ENCODE data around the gene PTPN1.

Gene PTPN1

DNA sequence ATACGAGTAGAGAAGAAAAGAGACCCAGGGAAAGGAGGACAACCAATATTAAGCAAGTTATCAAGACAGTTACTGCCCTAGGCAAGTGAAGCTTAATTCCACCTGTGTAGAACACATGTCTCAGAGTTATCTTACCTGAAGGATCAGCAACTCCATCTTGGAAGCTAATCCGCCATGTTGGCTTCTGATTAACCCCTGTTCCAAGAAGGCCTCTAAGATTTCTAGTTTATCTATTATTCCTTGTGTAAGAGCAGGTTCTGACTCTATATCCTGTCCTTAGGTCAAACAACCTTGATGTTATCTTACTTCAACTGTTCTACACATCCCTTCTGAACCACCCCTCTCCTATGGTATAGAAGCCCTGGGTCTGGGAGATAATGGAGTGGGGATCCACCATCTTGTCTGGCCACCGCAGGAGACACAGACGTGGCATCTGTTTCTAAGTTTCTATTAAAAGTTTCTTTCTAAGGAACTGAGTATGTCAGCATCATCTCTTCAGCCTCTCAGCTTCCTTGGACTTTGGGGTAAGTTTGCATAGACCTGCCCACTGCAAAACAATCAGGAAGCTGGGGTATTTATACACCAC lies 27.7 kb upstream of the PTPN1 start:
- DNase-seq (ENCODE audit: low read depth), result no peak
- H3K4me3 ChIP-seq (replicated peaks; ENCODE audit: low read depth, low read length), result no peak overlapping the region
- TF ChIP-seq, protein P1, sequence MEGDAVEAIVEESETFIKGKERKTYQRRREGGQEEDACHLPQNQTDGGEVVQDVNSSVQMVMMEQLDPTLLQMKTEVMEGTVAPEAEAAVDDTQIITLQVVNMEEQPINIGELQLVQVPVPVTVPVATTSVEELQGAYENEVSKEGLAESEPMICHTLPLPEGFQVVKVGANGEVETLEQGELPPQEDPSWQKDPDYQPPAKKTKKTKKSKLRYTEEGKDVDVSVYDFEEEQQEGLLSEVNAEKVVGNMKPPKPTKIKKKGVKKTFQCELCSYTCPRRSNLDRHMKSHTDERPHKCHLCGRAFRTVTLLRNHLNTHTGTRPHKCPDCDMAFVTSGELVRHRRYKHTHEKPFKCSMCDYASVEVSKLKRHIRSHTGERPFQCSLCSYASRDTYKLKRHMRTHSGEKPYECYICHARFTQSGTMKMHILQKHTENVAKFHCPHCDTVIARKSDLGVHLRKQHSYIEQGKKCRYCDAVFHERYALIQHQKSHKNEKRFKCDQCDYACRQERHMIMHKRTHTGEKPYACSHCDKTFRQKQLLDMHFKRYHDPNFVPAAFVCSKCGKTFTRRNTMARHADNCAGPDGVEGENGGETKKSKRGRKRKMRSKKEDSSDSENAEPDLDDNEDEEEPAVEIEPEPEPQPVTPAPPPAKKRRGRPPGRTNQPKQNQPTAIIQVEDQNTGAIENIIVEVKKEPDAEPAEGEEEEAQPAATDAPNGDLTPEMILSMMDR (IDR thresholded peaks at IDR 0.05; ENCODE audit: low read length, missing control alignments), result no peak

DNA sequence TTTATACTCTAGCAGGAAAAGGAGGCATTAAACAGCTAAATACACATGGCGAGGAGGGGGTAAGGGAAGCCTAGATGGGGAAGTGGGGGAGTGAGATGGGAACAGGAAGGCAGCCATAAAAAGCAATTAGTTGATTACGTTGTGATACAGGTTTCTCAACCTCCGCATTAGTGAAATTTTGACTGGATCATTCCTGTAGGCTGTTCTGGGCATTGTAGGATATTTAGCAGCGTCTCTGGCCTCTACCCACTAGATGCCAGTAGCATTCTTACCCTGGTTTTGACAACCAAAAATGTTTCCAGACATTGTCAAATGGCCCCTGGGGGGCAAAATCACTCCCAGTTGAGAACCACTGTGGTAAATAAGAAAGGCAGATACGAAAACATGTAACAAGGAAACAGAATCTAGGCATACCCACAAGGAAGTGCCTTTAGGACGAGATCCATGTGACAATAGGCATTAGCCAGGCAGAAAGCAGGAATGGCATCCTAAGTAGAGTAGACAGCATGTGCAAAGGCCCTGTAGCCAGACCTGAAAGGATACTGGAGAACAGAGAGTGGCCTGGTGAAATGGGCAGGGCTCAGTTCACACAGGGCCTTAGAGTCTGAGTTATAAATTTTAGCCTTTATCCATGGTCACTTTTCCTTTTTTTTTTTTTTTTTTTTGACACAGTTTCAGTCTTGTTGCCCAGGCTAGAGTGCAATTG lies 25.8 kb upstream of the PTPN1 start:
- TF ChIP-seq, protein P1 (IDR thresholded peaks at IDR 0.05; ENCODE audit: low read length, missing control alignments), result no peak
- DNase-seq (ENCODE audit: low read depth), result no peak
- H3K4me3 ChIP-seq (replicated peaks; ENCODE audit: low read depth, low read length), result peak overlapping the region; percentile 39

DNA sequence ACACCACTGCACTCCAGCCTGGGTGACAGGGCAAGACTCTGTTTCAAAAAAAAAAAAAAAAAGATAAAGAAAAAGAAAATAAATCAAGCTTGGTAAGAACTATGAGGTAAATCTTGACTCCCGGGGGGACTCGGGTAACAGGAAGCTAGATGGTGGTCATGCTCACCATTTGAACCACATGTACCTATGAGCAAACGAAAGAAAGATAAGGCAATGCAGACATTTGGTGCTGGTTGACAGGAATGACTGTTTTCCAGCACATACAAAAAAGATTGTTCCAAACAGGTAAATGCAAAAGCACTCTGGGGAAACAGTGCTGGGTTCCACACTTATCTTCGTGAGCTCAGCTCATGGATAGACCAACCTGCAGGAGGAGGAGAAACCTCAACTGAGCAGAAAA lies 22.8 kb upstream of the PTPN1 start:
- TF ChIP-seq, protein P1 (IDR thresholded peaks at IDR 0.05; ENCODE audit: low read length, missing control alignments), result no peak
- DNase-seq (ENCODE audit: low read depth), result no peak
- H3K4me3 ChIP-seq (replicated peaks; ENCODE audit: low read depth, low read length), result no peak overlapping the region

DNA sequence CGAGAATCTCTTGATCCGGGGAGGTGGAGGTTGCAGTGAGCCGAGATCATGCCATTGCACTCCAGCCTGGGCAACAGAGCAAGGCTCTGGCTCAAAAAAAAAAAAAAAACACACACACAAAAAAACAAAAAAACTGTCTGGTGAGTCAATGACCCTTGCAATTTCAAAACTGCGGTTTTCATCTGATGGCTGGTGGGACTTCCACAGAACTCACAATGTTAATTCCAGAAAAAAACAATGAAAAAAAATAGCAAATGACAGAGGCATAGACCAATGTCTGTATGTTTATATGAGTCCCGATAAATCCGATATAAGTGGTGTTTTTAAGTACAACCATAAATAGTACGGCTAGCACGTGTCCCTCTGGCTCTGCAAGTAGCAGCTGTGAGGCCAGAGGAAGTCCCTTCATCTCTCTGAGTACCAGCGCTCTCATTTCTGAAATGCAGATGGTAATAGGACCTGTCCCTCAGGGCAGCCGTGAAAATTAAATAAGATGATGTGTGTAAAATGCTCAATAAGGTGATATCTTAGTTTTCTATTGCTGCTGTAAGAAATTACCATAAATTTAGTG lies 21.9 kb upstream of the PTPN1 start:
- DNase-seq (ENCODE audit: low read depth), result no peak
- no peak overlapping the region for H3K4me3 ChIP-seq (replicated peaks; ENCODE audit: low read depth, low read length)
- TF ChIP-seq, protein P1 (IDR thresholded peaks at IDR 0.05; ENCODE audit: low read length, missing control alignments), result no peak

DNA sequence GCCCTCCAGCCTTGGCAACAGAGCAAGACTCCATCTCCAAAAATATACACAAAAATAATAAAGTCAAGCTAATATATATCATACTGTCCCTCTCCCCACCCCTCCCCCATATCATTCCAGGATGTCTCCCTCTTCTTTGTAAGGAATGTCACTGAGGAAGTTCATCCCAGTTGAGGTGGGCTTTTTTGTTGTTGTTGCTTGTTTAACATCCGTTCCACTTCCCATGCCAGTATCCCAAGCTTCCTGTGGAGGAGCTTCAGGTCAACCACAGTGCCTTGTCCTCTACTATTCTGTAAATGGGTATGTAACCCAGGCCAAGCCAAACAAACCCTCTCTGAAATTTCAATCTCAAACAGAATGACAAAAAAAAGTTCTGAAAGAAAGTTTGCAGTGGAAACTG lies 19.0 kb upstream of the PTPN1 start:
- H3K4me3 ChIP-seq (replicated peaks; ENCODE audit: low read depth, low read length), result no peak overlapping the region
- DNase-seq (ENCODE audit: low read depth), result no peak
- TF ChIP-seq, protein P1 (IDR thresholded peaks at IDR 0.05; ENCODE audit: low read length, missing control alignments), result no peak

DNA sequence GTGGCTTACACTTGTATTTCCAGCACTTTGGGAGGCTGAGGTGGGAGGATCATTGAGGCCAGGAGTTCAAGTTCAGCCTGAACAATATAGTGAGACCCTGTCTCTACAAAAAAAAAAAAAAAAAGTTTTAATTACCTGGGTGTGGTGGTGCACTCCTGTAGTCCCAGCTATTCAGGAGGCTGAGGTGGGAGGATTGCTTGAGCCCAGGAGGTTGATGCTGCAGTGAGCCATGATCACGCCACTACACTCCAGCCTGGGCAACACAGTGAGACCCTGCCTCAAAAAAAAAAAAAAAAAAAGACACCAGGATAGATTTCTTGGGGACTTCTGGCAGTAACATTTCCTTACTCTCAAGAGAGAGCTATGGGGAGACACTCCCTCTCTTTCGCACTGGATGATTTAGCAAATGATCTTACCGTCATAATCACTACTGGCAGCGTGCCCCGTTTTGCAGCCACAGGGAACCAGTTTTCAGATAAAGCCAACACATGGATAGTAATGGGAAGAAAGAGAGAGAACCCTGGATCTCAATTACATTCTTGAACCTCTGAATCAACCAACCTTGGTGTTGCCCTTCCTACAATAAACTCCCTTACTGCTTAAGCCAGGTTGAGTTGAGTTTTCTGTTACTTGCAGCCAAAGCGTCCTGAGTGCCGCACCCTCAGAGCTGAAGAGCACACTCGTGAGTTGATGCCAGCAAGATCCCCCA lies 18.1 kb upstream of the PTPN1 start:
- DNase-seq (ENCODE audit: low read depth), result peak; percentile 60
- TF ChIP-seq, protein P1 (IDR thresholded peaks at IDR 0.05; ENCODE audit: low read length, missing control alignments), result no peak
- H3K4me3 ChIP-seq (replicated peaks; ENCODE audit: low read depth, low read length), result no peak overlapping the region

Data from fibroblast of pulmonary artery (primary cell).